Measurements from ENCODE around the gene MYO15B.

The MYO15B gene

DNA sequence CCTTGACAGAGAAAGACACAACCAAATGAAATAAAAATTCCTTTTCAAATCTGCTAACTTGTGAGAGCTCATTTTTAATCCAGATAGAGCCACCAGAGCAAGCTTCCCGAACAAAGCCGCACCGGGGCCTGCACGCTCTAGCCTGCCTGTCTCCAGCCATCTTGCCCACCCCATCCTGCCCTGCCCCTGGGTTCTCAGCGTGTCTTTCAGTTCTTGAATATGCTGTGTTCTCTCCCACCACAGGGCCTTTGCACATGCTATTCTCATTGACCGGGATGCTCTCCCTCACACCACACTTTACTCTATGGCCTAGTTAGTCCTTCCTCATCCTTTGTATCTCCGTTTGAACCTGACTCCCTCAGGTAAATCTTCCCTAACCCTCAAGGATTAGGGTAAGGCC lies 60.3 kb downstream of the MYO15B start:
- H3K4me3 ChIP-seq (replicated peaks; ENCODE audit: low read depth, low read length), result no peak overlapping the region
- TF ChIP-seq, protein P1, sequence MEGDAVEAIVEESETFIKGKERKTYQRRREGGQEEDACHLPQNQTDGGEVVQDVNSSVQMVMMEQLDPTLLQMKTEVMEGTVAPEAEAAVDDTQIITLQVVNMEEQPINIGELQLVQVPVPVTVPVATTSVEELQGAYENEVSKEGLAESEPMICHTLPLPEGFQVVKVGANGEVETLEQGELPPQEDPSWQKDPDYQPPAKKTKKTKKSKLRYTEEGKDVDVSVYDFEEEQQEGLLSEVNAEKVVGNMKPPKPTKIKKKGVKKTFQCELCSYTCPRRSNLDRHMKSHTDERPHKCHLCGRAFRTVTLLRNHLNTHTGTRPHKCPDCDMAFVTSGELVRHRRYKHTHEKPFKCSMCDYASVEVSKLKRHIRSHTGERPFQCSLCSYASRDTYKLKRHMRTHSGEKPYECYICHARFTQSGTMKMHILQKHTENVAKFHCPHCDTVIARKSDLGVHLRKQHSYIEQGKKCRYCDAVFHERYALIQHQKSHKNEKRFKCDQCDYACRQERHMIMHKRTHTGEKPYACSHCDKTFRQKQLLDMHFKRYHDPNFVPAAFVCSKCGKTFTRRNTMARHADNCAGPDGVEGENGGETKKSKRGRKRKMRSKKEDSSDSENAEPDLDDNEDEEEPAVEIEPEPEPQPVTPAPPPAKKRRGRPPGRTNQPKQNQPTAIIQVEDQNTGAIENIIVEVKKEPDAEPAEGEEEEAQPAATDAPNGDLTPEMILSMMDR (IDR thresholded peaks at IDR 0.05; ENCODE audit: low read length, missing control alignments), result no peak
- DNase-seq (ENCODE audit: low read depth), result no peak

DNA sequence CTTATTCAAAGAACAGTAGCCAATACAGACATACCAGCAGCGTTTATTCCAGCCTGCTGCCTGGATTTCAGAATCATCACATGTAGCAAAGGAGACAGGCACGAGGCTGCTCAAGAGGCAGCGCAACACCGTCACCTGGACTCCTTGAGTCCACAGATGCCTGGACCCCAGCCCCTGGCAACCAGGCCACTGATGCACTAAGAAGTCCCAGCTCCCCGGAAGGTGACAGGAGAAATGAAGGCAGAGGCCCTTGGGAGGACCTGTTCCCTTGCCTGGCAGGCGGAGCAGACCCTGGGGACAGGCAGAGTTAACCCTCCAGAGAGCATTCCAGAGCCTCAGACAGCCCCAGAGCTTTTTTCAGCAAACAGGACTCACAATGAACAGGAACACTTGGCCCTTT lies 62.1 kb downstream of the MYO15B start:
- H3K4me3 ChIP-seq (replicated peaks; ENCODE audit: low read depth, low read length), result no peak overlapping the region
- TF ChIP-seq, protein P1 (IDR thresholded peaks at IDR 0.05; ENCODE audit: low read length, missing control alignments), result no peak
- DNase-seq (ENCODE audit: low read depth), result no peak

DNA sequence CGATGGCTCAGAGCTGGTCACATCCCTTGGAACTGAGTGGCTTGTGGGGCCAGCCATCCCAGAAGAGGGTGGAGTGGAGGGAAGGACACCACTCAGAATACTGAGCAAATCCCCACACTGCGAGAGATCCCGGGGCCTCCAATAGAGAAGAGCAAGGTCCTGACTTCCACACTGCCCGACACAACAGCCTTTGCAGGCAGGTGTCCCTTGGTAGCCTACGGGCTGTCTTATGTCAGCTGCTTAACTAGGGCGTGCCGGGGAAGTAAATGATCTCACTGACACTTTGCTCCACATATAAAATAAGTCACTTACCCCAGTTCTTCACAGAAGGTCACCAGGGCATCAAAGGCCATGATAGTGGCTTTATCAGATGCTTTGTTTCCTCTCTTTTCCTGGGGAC lies 63.3 kb downstream of the MYO15B start:
- DNase-seq (ENCODE audit: low read depth), result no peak
- H3K4me3 ChIP-seq (replicated peaks; ENCODE audit: low read depth, low read length), result no peak overlapping the region
- TF ChIP-seq, protein P1 (IDR thresholded peaks at IDR 0.05; ENCODE audit: low read length, missing control alignments), result no peak

DNA sequence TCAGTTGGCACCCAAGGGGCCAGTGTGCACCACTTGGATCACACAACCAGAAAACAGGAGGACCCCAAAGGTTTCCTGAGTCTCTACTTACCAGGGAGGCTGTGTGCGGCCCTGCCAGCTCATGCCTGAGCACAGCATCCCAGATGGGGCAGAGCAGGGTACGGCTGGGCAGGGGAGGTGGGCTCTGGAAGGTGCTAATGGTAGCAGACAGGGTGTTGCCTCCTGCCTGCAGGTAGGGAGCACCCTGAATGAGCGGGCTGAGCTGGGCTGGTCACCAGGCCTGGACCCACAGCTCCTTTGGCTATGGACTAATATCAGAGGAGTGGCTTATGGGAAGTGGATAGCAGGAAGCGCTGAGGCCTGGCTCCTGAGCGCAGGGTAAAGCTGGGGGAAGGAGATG lies 64.7 kb downstream of the MYO15B start:
- TF ChIP-seq, protein P1 (IDR thresholded peaks at IDR 0.05; ENCODE audit: low read length, missing control alignments), result no peak

DNA sequence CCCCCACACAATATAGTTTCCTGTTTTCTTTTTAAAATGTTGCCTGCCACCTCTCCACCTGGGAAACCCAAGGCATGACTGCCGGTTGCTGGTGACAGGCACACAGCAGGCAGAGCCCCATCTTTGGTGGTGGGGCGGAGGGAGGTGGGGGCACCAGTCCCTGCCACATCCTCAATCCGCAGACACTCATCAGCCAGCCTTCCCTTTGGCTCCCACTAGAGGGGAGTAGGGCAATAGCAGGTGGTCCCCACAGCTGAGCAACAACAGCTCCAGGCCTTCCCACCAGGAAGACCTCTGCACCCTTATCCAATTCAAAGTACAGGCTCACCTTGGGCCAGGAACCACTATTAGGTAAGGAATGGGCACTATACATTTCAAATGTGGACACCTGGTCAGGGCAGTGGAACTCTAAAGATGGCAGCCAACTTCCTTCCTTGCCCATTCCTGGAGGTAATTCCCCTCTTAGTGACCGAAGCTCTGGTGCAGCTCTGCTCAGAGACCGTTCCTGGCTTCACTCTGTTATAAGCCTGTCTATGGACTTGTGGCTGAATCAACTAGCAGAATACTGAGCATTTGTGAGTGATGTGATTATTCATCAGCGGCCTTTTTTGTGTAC lies 65.4 kb downstream of the MYO15B start:
- peak; percentile 43 for DNase-seq (ENCODE audit: low read depth)
- TF ChIP-seq, protein P1 (IDR thresholded peaks at IDR 0.05; ENCODE audit: low read length, missing control alignments), result peak; percentile 81
- no peak overlapping the region for H3K4me3 ChIP-seq (replicated peaks; ENCODE audit: low read depth, low read length)

More for the DNA sequence above, 64.7 kb downstream of the MYO15B start:
- no peak for DNase-seq (ENCODE audit: low read depth)
- H3K4me3 ChIP-seq (replicated peaks; ENCODE audit: low read depth, low read length), result no peak overlapping the region

DNA sequence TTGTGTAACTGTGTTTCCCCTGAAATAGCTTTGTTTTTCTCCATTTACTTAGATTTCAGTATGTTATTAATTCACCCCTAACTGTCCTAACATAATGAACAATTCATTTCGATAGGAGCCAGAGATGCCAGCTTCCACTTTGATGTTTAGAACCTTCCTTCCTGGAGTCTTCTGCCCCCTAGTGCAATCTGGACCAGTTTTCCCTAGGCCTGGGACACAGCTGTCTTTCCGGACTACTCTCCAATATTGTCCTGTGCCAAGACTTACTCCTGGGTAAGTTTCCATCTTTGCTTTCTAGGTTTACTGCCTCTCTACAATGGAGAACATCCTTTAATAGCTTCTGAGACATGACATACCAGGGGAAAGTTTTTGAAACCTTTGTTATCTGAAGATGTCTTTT lies 66.6 kb downstream of the MYO15B start:
- H3K4me3 ChIP-seq (replicated peaks; ENCODE audit: low read depth, low read length), result no peak overlapping the region
- TF ChIP-seq, protein P1 (IDR thresholded peaks at IDR 0.05; ENCODE audit: low read length, missing control alignments), result peak; percentile 31
- DNase-seq (ENCODE audit: low read depth), result peak; percentile 46

DNA sequence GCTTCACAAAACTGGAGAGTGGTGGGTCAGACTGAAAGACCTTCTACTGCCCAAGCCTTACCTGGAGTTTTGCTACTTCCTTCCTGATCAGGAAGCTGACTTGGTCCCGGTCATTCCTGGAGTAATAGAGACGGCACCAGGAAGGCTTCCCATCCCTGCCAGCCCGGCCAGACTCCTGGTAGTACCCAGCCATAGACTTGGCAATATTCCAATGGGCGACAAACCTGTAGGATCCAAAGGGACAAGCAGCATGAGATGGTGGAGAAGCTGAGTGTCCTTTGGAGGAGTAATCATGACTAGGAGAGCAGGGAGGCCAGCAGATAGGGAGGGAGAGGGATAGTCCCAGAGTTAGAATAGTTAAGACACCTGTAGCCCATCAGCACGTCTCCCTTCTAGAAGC lies 70.6 kb downstream of the MYO15B start:
- TF ChIP-seq, protein P1 (IDR thresholded peaks at IDR 0.05; ENCODE audit: low read length, missing control alignments), result no peak
- H3K4me3 ChIP-seq (replicated peaks; ENCODE audit: low read depth, low read length), result no peak overlapping the region
- no peak for DNase-seq (ENCODE audit: low read depth)

All from fibroblast of pulmonary artery (primary cell).